GM18907 (cell line): ENCODE data around the gene ARHGAP5.

Source experiments
- ATAC-seq: cut with Tn5 transposase; IDR thresholded peaks from one replicate; pipeline ENCODE4 v1.9.1; 2021; ENCODE audit warnings: mild to moderate bottlenecking, moderate library complexity; ENCODE audit not compliant: unreplicated experiment

ARHGAP5 gene, protein sequence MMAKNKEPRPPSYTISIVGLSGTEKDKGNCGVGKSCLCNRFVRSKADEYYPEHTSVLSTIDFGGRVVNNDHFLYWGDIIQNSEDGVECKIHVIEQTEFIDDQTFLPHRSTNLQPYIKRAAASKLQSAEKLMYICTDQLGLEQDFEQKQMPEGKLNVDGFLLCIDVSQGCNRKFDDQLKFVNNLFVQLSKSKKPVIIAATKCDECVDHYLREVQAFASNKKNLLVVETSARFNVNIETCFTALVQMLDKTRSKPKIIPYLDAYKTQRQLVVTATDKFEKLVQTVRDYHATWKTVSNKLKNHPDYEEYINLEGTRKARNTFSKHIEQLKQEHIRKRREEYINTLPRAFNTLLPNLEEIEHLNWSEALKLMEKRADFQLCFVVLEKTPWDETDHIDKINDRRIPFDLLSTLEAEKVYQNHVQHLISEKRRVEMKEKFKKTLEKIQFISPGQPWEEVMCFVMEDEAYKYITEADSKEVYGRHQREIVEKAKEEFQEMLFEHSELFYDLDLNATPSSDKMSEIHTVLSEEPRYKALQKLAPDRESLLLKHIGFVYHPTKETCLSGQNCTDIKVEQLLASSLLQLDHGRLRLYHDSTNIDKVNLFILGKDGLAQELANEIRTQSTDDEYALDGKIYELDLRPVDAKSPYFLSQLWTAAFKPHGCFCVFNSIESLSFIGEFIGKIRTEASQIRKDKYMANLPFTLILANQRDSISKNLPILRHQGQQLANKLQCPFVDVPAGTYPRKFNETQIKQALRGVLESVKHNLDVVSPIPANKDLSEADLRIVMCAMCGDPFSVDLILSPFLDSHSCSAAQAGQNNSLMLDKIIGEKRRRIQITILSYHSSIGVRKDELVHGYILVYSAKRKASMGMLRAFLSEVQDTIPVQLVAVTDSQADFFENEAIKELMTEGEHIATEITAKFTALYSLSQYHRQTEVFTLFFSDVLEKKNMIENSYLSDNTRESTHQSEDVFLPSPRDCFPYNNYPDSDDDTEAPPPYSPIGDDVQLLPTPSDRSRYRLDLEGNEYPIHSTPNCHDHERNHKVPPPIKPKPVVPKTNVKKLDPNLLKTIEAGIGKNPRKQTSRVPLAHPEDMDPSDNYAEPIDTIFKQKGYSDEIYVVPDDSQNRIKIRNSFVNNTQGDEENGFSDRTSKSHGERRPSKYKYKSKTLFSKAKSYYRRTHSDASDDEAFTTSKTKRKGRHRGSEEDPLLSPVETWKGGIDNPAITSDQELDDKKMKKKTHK (N-terminal part only)

GRCh38 chr14:32077081-32078022, at the start of gene ARHGAP5:
TSS of gene ARHGAP5 (plus strand) at chr14:32077304. CDS start at chr14:32090670, 13,366 bp downstream.
- peak; percentile 50 for ATAC-seq

- ATAC-seq: no peak
Observed at GRCh38 chr14:32028599-32028998, 48.5 kb upstream of the ARHGAP5 start.

DNA sequence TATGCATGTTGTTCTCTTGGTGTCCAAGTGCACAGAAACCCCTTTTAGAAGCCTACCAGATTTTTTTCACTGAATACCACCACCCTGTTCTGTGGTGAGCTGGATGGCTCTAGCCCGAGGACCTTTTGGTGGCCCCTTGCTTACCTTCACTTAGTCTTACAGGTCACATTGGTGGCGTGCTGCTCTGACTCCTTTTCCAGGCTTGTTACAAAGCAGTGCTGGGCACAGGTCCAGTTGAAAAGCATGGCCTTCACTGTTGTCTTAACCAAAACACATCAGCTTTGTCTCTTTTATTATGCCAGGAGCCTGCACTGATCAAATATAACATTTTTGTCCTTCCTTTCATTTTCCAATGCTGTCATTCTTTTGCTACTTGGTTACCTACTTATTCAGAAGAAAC, 43.6 kb upstream of the ARHGAP5 start:
- no peak for ATAC-seq

- ATAC-seq: no peak
Observed at GRCh38 chr14:32038876-32039275, 38.2 kb upstream of the ARHGAP5 start.

DNA sequence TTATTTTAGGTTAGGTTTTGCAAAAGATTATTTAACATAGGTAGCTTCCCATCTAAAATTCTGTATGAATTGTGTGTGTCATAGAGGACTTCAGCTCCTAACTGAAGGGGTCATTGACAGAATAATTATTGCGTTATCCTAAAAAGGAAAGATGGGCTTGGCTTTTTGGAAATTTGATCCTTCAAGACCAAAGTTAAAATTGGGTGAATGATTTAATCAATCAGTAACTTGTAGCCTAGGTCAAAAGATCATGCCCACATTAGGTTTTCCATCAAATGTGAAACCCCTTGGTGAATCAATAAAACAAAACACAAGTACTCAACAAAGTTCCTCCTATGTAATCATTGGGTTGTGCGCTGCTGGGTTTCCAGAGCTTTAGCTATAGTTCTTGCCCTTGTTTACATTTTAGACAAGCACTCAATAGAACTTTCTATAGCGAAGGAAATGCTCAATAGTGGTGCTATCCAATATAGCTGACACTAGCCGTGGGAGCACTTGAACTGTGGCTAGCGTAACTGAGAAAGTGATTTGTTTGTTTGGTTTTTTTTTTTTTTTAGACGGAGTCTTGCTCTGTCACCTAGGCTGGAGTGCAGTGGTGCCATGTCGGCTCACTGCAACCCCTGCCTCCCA, 37.6 kb upstream of the ARHGAP5 start:
- no peak for ATAC-seq

DNA sequence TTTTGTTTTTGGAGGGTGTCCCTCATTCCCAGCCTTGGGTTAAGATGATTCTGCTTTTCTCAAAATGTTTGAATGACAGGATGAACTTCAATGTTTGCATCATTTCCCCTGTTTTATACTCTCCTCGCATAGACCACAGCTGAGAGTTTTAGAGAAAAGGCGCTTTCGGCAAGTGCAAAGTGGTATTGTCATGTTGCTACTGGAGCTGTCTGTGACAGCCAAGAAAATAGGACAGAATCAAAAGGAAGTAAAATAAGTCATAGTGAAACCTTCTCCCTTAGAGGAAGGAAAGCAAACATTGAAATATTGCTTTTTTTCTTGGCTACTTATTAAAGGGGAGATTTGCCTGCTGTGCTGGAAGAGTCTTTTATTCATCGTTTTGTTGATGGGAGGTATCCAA, 33.5 kb upstream of the ARHGAP5 start:
- ATAC-seq: no peak

GRCh38 chr14:32044454-32044853, 32.6 kb upstream of the ARHGAP5 start:
- ATAC-seq: no peak

DNA sequence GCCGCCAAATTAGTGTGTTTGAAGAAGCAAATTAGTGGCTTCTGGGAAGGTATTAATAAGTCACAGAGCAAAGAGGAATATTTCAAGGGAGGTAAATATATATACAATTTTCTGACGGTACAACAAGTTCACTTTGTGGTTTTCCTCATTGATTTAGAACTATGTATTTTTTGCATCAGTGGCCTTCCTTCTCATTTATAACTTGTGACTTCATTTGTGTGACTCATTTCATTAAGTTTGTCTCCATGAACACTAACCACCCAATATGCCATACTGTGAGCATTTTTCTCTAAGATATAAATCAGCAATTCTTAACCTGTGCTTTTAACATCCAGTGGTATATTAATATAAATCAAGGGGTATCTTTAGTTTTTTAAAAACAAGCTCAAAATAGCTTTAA, 29.3 kb upstream of the ARHGAP5 start:
- ATAC-seq: no peak

- no peak for ATAC-seq
Observed at GRCh38 chr14:32049361-32050088, 27.6 kb upstream of the ARHGAP5 start.

DNA sequence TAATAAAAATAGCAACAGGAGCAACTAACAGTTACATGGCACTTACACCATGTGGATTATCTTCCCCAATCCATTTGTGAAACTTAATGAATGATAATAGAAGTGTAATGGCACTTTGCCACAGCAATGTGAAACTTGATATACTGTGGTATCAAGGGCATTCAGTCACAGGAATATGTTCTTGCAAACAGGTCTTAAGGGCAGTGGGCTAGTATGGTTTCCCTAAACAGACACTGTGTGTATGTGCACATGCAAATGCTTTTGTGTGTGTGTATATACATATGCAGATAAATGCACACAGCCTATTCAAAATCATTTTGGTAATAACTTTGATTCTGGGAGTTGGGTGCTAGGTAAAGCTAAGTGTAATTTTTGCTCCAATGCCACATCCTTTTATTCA, 26.2 kb upstream of the ARHGAP5 start:
- ATAC-seq: no peak

- ATAC-seq: no peak
Observed at GRCh38 chr14:32054536-32054935, 22.6 kb upstream of the ARHGAP5 start.

- ATAC-seq: no peak
Observed at GRCh38 chr14:32055175-32055574, 21.9 kb upstream of the ARHGAP5 start.

DNA sequence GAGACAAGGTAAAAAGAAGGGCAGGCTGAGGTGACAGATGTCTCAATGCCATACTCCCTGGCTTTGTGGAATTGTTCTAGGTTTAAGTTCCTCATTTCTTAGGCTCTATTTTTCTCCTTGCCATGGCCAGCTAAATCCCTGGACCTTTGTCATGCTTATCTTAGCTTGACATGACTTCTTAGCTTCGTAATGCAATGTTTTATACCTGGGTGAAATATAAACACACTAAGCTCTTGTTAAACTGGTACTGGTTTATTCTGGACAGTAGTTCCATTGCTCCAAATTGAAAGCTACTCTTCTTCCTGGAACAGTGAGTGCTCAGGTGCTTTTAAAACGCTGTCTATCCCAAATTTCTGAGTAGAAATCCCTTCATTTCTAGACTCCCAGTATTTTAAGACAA, 17.4 kb upstream of the ARHGAP5 start:
- no peak for ATAC-seq

GRCh38 chr14:32064931-32065330, 12.2 kb upstream of the ARHGAP5 start:
- no peak for ATAC-seq

GRCh38 chr14:32068708-32069107, 8.4 kb upstream of the ARHGAP5 start:
- ATAC-seq: no peak

DNA sequence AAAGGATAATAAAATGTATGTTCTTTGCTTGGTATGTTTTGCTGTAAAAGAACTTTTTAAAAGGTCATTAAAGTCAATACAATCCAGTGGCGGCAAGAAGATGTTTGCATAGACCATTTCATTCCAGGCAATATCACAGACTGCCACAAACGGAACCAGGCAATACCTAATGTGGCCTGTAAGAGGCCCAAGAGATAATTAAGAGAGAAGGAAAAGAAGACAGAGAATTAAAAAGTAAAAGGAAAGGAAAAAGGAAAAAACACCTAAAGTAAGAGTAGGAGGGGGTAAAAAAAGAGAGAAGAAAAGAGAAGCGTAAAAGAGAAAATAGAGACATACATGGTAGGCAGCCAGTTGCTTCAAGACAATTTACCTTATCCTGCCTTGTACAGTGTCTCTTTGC, 6.8 kb upstream of the ARHGAP5 start:
- ATAC-seq: no peak

DNA sequence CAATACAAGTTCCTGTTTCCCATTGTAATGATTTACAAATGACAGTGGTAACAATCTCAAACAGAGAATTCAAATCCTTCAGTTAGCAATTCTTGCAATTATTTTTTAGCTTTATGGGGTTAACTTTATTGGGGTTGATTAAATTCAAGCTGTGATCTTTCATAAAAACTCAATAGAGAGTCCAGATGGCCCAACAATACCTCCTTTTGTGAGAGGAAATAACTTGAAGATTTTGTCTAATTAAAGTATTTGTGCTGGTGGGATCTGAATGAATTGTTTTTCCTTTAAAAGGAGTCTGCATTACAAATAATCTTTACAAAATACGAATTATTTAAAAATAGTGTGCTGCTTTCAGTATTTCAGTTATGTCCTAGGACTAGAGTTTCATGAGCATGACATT, 4.4 kb upstream of the ARHGAP5 start:
- ATAC-seq: no peak

- ATAC-seq: peak; percentile 29
Observed at GRCh38 chr14:32073537-32074189, 3.4 kb upstream of the ARHGAP5 start.
